SK-N-SH (cell line): ENCODE results near the gene INTS11. TPM values are rescaled to one million over a fixed set of nuclear protein-coding genes. Genes with fewer than 3 reads are reported as not detected.

Experiments used
- CTCF ChIA-PET: fragments of 300-600, 350-600 bp; formaldehyde crosslinking; extraction: SDS; loops from one replicate; lab custom pipeline; 2021; lab: Yijun Ruan, JAX
- POLR2A ChIA-PET: fragments of 350-600 bp; sonication (Branson Sonifier 250); formaldehyde crosslinking; extraction: SDS; loops from one replicate; lab custom pipeline; 2020; ENCODE audit warnings: antibody characterized with exemption, inconsistent platforms; lab: Yijun Ruan, JAX
- DNase-seq: peaks from one replicate; pipeline ENCODE4 v3.0.0; 2012
- H2AFZ ChIP-seq: fragments of 200-600 bp; sonication (generic); 2 replicates; pipeline ENCODE4 v1.8.1; 2016; ENCODE audit warnings: antibody characterized with exemption, mild to moderate bottlenecking, low read depth
- H3F3A ChIP-seq: fragments of 200-600 bp; sonication (generic); replicated peaks from 2 replicates; pipeline ENCODE3; 2016; ENCODE audit warnings: antibody characterized with exemption, mild to moderate bottlenecking; ENCODE audit not compliant: insufficient read depth
- H3K27ac ChIP-seq, 2 experiments: fragments of 200-500 bp in 1 of 2; fragments of 200-600 bp in 1 of 2; sonication (Bioruptor generic) in 1 of 2; sonication (generic), shearing (Covaris generic) in 1 of 2; 2 replicates each; pipeline versions ENCODE4 v1.5.1 to v1.6.1; 2014 to 2016; ENCODE audit warnings: low read depth in 2 of 2, inconsistent platforms in 1 of 2, low read length in 1 of 2, mild to moderate bottlenecking in 1 of 2, mixed read lengths in 1 of 2
- H3K27me3 ChIP-seq: fragments of 200-600 bp; sonication (generic), shearing (Covaris generic); 2 replicates; pipeline ENCODE4 v1.6.1; 2016; ENCODE audit warnings: mixed run types; ENCODE audit not compliant: insufficient read depth
- H3K36me3 ChIP-seq, 2 experiments: fragments of 200-500 bp in 1 of 2; fragments of 200-600 bp in 1 of 2; sonication (Bioruptor generic) in 1 of 2; sonication (generic) in 1 of 2; replicated peaks in 1 of 2; 2 replicates each; pipeline versions ENCODE3 to v1.5.1; 2014 to 2016; ENCODE audit warnings: low read length in 1 of 2, mild to moderate bottlenecking in 1 of 2; ENCODE audit not compliant: insufficient read depth in 2 of 2, control insufficient read depth in 1 of 2
- H3K4me1 ChIP-seq, 2 experiments: fragments of 200-500 bp in 1 of 2; fragments of 200-600 bp in 1 of 2; sonication (Bioruptor generic) in 1 of 2; sonication (generic), shearing (Covaris generic) in 1 of 2; 2 replicates each; pipeline versions ENCODE4 v1.5.1 to v1.6.1; 2014 to 2016; ENCODE audit warnings: low read depth in 1 of 2, low read length in 1 of 2, mixed run types in 1 of 2; ENCODE audit not compliant: insufficient read depth in 2 of 2, control insufficient read depth in 1 of 2
- H3K4me2 ChIP-seq: fragments of 200-600 bp; sonication (generic), shearing (Covaris generic); 2 replicates; pipeline ENCODE4 v1.6.1; 2017; ENCODE audit warnings: mixed run types
- H3K4me3 ChIP-seq, 2 experiments: fragments of 200-500 bp in 1 of 2; fragments of 200-600 bp in 1 of 2; sonication (Bioruptor generic) in 1 of 2; sonication (generic), shearing (Covaris generic) in 1 of 2; 2 replicates each; pipeline versions ENCODE4 v1.5.1 to v1.8.1; 2014 to 2016; ENCODE audit warnings: low read depth in 2 of 2, inconsistent platforms in 1 of 2, low read length in 1 of 2, mild to moderate bottlenecking in 1 of 2, mixed read lengths in 1 of 2, moderate library complexity in 1 of 2
- H3K79me2 ChIP-seq: fragments of 200-600 bp; sonication (generic); 2 replicates; pipeline ENCODE4 v1.8.1; 2017; ENCODE audit warnings: mild to moderate bottlenecking; ENCODE audit not compliant: insufficient read depth
- H3K9ac ChIP-seq: fragments of 200-600 bp; sonication (generic); 2 replicates; pipeline ENCODE4 v1.6.1; 2017; ENCODE audit warnings: mixed run types
- H3K9me2 ChIP-seq: fragments of 200-600 bp; sonication (generic); 2 replicates; pipeline ENCODE4 v1.6.1; 2017; ENCODE audit warnings: mixed run types
- H3K9me3 ChIP-seq: fragments of 200-600 bp; sonication (generic); 2 replicates; pipeline ENCODE4 v1.6.1; 2017; ENCODE audit warnings: mixed run types, mild to moderate bottlenecking, moderate library complexity
- H4K20me1 ChIP-seq: fragments of 200-600 bp; sonication (generic); 2 replicates; pipeline ENCODE4 v1.6.1; 2017; ENCODE audit warnings: mild to moderate bottlenecking, mixed run types; ENCODE audit not compliant: insufficient read depth
- ELF1 ChIP-seq: IDR thresholded peaks from 2 replicates; pipeline ENCODE4 v1.4.0; 2012
- FOXM1 ChIP-seq: IDR thresholded peaks from 2 replicates; pipeline ENCODE4 v1.4.0; 2012; ENCODE audit warnings: low read depth, mild to moderate bottlenecking
- GABPA ChIP-seq: IDR thresholded peaks from 2 replicates; pipeline ENCODE4 v1.4.0; 2012; ENCODE audit warnings: low read depth, mild to moderate bottlenecking
- MXI1 ChIP-seq: IDR thresholded peaks from 2 replicates; pipeline ENCODE4 v1.6.1; 2012; ENCODE audit warnings: mild to moderate bottlenecking, low read depth, low read length, improper control_type of control experiment
- NRF1 ChIP-seq: IDR thresholded peaks from 2 replicates; pipeline ENCODE4 v1.6.1; 2012; ENCODE audit warnings: low read depth, mild to moderate bottlenecking, low read length
- RAD21 ChIP-seq: IDR thresholded peaks from 2 replicates; pipeline ENCODE4 v1.6.1; 2012; ENCODE audit warnings: mild to moderate bottlenecking, low read length
- YY1 ChIP-seq: IDR thresholded peaks from 2 replicates; pipeline ENCODE4 v1.4.0; 2012; ENCODE audit warnings: low read depth, mild to moderate bottlenecking
- WGBS: methylation state at CpG from one replicate; pipeline ENCODE4 v1.1.6; 2017; ENCODE audit warnings: low lambda C conversion rate; 5-methylcytosine and 5-hydroxymethylcytosine counted together
- polyA plus RNA-seq, 3 experiments: library from polyadenylated mRNA; depleted of rRNA; stranded (reverse); fragments of >200 nt; gene quantifications; 2 replicates each; pipeline ENCODE4 v1.2.3, GENCODE V29; 2012
- TF ChIP-seq, protein P1 (sequence below): IDR thresholded peaks from 2 replicates; pipeline ENCODE4 v1.6.1; 2012; ENCODE audit warnings: mild to moderate bottlenecking, low read depth, low read length, moderate library complexity
- TF ChIP-seq, protein P2 (sequence below): IDR thresholded peaks from 2 replicates; pipeline ENCODE4; 2012
- TF ChIP-seq, protein P3 (sequence below): fragments of 200-600 bp; sonication (generic); IDR thresholded peaks from 2 replicates; pipeline ENCODE4 v1.6.1; 2017; ENCODE audit warnings: antibody characterized with exemption, mild to moderate bottlenecking, moderate library complexity
- TF ChIP-seq, protein P4 (sequence below): IDR thresholded peaks from 2 replicates; pipeline ENCODE4 v1.4.0; 2012; ENCODE audit warnings: low read depth

INTS11 gene
- polyA plus RNA-seq, 1 of the 3 experiments (the other 2 are of a cell fraction): 137 TPM

DNA sequence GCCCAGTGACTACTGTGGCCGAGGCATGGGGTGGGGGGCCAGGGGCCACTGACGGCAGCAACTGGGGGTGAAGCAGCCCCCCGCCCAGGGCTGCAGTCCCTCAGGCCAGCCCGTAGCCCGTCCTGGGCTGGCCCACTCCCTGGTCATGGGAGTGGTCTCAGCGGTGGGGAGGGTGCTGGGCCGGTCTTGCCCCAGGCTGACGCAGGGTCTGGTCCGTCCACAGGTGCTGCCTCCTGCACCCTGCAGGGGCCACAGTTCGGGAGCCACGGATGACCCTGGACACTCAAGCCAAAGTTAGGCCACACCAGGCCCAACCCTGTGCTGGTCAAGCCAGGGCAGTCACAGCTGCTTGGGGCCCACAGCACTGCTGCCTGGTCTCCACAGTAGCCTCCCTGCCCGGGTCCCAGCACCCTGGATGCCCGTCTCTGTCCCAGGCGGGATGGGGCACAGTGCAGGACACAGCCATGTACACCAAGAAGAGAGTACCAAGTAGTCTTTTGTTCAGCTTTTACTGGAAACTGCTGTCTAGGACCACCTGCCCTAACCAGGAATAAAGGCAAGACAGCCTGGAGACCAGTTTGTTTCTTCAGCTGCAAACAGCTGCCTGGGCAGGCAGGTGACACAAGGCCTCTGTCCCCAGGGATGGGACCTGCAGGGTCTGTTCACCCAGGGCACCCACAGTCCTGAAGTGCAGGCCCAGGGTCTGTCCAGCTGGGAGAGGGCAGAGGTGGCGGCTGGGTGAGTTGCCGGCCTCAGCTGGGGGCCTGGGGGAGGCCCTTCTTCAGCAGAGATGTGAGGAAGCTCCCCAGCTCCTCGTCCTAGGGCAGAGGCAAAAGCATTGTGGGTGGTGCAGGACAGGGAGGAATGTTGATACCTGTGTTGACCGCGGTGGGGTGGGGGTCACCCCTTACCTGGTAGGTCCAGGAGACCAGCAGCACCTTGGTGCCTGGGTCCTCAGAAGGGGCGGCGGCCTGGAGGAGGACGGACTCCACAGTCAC is 13.1 kb downstream of the INTS11 start:
- Histone ChIP-seq H3K27ac (no peak overlapping the region), H3K4me2 (no peak overlapping the region), H3K4me1 (peaks cover 0 to 15% of the 10 kb centered on the region in 2 experiments; a peak in 1 of 4 replicates), H2AFZ (no peak overlapping the region), H3K9me3 (no peaks in the 10 kb centered on the region), H3K79me2 (peaks cover 28% of the 10 kb centered on the region), H3K36me3 (peaks cover 4 to 52% of the 10 kb centered on the region in 2 experiments), H3K27me3 (no peaks in the 10 kb centered on the region), H4K20me1 (peaks cover 15% of the 10 kb centered on the region; the same call in 1 of the 2 replicates), H3F3A (no peaks in the 10 kb centered on the region), H3K9me2 (no peaks in the 10 kb centered on the region), H3K9ac (no peak overlapping the region), H3K4me3 (no peak overlapping the region)
- CTCF ChIA-PET: interaction anchor here (1.1 kb wide), 1 partner anchor 8 kb away, joined by 3 read pairs; no protein-coding TSS in a partner anchor
- TF ChIP-seq MXI1 (no peak), YY1 (no peak), GABPA (no peak), RAD21 (no peak), FOXM1 (no peak), ELF1 (no peak), NRF1 (no peak)
- TF ChIP-seq, protein P1, sequence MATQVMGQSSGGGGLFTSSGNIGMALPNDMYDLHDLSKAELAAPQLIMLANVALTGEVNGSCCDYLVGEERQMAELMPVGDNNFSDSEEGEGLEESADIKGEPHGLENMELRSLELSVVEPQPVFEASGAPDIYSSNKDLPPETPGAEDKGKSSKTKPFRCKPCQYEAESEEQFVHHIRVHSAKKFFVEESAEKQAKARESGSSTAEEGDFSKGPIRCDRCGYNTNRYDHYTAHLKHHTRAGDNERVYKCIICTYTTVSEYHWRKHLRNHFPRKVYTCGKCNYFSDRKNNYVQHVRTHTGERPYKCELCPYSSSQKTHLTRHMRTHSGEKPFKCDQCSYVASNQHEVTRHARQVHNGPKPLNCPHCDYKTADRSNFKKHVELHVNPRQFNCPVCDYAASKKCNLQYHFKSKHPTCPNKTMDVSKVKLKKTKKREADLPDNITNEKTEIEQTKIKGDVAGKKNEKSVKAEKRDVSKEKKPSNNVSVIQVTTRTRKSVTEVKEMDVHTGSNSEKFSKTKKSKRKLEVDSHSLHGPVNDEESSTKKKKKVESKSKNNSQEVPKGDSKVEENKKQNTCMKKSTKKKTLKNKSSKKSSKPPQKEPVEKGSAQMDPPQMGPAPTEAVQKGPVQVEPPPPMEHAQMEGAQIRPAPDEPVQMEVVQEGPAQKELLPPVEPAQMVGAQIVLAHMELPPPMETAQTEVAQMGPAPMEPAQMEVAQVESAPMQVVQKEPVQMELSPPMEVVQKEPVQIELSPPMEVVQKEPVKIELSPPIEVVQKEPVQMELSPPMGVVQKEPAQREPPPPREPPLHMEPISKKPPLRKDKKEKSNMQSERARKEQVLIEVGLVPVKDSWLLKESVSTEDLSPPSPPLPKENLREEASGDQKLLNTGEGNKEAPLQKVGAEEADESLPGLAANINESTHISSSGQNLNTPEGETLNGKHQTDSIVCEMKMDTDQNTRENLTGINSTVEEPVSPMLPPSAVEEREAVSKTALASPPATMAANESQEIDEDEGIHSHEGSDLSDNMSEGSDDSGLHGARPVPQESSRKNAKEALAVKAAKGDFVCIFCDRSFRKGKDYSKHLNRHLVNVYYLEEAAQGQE: no peak
- TF ChIP-seq, protein P2, sequence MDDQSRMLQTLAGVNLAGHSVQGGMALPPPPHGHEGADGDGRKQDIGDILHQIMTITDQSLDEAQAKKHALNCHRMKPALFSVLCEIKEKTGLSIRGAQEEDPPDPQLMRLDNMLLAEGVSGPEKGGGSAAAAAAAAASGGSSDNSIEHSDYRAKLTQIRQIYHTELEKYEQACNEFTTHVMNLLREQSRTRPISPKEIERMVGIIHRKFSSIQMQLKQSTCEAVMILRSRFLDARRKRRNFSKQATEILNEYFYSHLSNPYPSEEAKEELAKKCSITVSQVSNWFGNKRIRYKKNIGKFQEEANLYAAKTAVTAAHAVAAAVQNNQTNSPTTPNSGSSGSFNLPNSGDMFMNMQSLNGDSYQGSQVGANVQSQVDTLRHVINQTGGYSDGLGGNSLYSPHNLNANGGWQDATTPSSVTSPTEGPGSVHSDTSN: no peak
- TF ChIP-seq, protein P3, sequence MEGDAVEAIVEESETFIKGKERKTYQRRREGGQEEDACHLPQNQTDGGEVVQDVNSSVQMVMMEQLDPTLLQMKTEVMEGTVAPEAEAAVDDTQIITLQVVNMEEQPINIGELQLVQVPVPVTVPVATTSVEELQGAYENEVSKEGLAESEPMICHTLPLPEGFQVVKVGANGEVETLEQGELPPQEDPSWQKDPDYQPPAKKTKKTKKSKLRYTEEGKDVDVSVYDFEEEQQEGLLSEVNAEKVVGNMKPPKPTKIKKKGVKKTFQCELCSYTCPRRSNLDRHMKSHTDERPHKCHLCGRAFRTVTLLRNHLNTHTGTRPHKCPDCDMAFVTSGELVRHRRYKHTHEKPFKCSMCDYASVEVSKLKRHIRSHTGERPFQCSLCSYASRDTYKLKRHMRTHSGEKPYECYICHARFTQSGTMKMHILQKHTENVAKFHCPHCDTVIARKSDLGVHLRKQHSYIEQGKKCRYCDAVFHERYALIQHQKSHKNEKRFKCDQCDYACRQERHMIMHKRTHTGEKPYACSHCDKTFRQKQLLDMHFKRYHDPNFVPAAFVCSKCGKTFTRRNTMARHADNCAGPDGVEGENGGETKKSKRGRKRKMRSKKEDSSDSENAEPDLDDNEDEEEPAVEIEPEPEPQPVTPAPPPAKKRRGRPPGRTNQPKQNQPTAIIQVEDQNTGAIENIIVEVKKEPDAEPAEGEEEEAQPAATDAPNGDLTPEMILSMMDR: no peak
- TF ChIP-seq, protein P4, sequence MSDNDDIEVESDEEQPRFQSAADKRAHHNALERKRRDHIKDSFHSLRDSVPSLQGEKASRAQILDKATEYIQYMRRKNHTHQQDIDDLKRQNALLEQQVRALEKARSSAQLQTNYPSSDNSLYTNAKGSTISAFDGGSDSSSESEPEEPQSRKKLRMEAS: no peak
- POLR2A ChIA-PET: no interaction called here
- WGBS: 85% methylated on average over 6 of the region's 22 CpGs
- DNase-seq: no peak
